GM21528 (cell line): Measurements from ENCODE around the gene SLC39A2.
"Not testable (repeated sequence)": the region's sequence is repeated elsewhere in the genome, so short reads cannot be mapped to it uniquely, and the experiment has no call there.

Source experiments
- ATAC-seq: cut with Tn5 transposase; IDR thresholded peaks from one replicate; pipeline ENCODE4 v1.9.1; 2021; ENCODE audit warnings: mild to moderate bottlenecking, moderate library complexity; ENCODE audit not compliant: unreplicated experiment, low FRiP score

Gene SLC39A2

GRCh38 chr14:20998674-20999366, at the start of gene SLC39A2:
Gene SLC39A2 (plus strand): TSS chr14:20999293. CDS start chr14:20999447, 154 bp downstream.
- no peak for ATAC-seq

- ATAC-seq: not testable (repeated sequence)
These were observed 44.2 kb upstream of the SLC39A2 start, which contains the start of gene RNASE2 for GRCh38 chr14:20954736-20955537. Gene RNASE2 (plus strand): TSS chr14:20955487. CDS start chr14:20955772, 285 bp downstream.

GRCh38 chr14:20955538-20955873, 43.6 kb upstream of the SLC39A2 start:
- not testable (repeated sequence) for ATAC-seq

GRCh38 chr14:20956376-20956976, 42.6 kb upstream of the SLC39A2 start:
- no peak for ATAC-seq

GRCh38 chr14:20958946-20959345, 40.1 kb upstream of the SLC39A2 start:
- ATAC-seq: not testable (repeated sequence)

GRCh38 chr14:20969336-20969735, 29.8 kb upstream of the SLC39A2 start:
- ATAC-seq: no peak

- ATAC-seq: peak; percentile 11
These were observed 28.5 kb upstream of the SLC39A2 start for GRCh38 chr14:20970647-20970982.

- ATAC-seq: peak; percentile 92
These were observed 27.9 kb upstream of the SLC39A2 start for GRCh38 chr14:20970983-20971704.

GRCh38 chr14:20971705-20972021, 27.4 kb upstream of the SLC39A2 start:
- ATAC-seq: peak; percentile 32

- ATAC-seq: no peak
These were observed 25.6 kb upstream of the SLC39A2 start for GRCh38 chr14:20973501-20973900.

GRCh38 chr14:20976291-20976690, 22.8 kb upstream of the SLC39A2 start:
- no peak for ATAC-seq

GRCh38 chr14:20978687-20979086, 20.4 kb upstream of the SLC39A2 start:
- ATAC-seq: no peak

- no peak for ATAC-seq
These were observed 18.2 kb upstream of the SLC39A2 start for GRCh38 chr14:20980906-20981305.

- no peak for ATAC-seq
These were observed 16.3 kb upstream of the SLC39A2 start for GRCh38 chr14:20982646-20983369.

- ATAC-seq: not testable (repeated sequence)
These were observed 13.4 kb upstream of the SLC39A2 start for GRCh38 chr14:20985650-20986049.

- no peak for ATAC-seq
These were observed 12.3 kb upstream of the SLC39A2 start for GRCh38 chr14:20986811-20987210.

- no peak for ATAC-seq
These were observed 10.2 kb upstream of the SLC39A2 start for GRCh38 chr14:20988717-20989470.

GRCh38 chr14:20989471-20989786, 9.7 kb upstream of the SLC39A2 start:
- ATAC-seq: no peak

- peak; percentile 95 for ATAC-seq
These were observed 9.1 kb upstream of the SLC39A2 start, which contains the start of gene METTL17 for GRCh38 chr14:20989787-20990600. Gene METTL17 (plus strand): TSS chr14:20989980. CDS start chr14:20990003, 23 bp downstream.
